GM19023 (cell line): ENCODE data around the gene SIGLEC8.
"Not testable (repeated sequence)": the region's sequence is repeated elsewhere in the genome, so short reads cannot be mapped to it uniquely, and the experiment has no call there.

Experiments
- ATAC-seq: cut with Tn5 transposase; IDR thresholded peaks from one replicate; pipeline ENCODE4 v1.9.1; 2021; ENCODE audit warnings: mild to moderate bottlenecking, moderate library complexity; ENCODE audit not compliant: unreplicated experiment

SIGLEC8 gene

DNA sequence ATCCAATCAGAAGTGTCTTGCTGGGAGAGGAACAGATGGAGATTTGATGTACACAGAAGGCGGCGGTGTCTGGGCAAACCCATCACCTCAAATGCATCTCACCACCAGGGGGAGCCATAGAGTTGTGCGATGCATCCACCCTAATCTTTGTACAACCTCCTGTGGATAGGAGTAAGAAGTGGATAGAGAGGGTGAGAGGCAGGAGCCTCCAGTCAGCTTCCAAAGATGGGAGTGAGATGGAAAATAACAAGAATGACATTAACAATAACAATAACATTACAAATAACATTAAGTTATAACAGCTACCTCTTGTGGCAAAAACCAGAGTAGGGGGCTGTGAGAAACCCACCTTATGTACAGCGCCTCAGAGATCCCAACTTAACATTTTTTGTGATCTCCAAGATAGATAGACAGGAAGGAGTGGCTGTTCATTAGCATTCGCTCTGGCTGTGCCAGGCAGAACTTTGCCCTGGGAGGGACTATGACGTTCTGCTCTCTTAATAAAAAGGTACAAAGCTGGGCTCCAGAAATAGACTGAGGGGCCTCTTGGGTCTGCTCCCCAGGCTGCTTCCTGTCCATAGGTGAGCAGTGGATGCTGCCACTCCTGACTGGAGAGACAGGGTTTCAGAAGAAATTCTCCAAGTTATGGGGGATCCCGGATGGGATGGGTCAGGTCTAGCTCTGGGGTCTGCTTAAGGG lies 14.9 kb upstream of the SIGLEC8 start:
- ATAC-seq, result no peak

DNA sequence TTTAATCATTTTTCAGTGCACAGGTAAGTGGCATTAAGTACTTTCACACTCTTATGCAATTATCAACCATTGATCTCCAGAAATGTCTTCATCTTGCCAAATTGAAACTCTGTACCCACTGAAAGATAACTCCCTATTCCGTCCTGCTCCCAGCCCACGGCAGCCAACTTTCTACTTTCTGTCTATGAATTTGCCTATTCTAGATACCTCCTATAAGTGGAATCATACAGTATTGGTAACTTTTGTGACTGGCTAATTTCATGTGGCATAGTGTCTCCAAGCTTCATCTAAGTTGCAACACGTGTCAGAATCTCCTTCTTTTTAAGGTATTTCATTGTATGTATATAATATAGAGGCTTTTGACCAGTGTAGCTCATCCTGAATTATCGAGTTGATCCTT lies 14.4 kb upstream of the SIGLEC8 start:
- no peak for ATAC-seq

DNA sequence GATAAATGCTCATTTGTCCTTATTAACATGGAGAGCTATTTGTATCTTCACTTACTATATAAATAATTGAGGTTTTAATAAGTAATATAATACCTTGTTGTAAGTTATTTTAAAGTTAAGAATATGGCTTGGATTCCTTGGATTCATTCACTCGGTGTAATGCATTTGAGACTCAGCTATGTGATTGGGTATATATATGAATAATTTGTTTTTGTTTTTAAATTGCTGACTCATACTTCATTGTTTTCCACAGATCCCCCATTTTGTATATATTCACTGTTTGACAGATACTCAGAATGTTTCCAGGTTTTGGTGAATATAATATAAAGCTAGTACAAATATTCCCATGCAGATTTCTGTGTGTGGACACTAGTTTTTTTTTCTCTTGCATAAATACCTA lies 13.3 kb upstream of the SIGLEC8 start:
- no peak for ATAC-seq

DNA sequence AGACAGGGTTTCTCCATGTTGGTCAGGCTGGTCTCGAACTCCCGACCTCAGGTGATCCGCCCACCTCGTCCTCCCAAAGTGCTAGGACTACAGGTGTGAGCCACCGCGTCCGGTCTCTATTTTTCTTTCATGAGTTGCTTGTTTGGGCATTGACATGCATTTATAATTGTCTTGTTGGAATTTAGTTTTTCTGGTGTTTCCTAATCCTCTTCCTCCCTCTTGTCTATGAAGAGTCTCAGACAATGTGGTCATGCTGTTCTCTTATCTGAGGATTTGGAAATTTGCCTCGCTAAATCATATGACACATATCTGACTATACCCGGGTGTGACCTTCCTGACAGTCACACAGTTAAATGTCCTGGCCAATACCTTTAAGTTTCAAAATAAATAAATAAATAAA lies 12.7 kb upstream of the SIGLEC8 start:
- ATAC-seq, result no peak

DNA sequence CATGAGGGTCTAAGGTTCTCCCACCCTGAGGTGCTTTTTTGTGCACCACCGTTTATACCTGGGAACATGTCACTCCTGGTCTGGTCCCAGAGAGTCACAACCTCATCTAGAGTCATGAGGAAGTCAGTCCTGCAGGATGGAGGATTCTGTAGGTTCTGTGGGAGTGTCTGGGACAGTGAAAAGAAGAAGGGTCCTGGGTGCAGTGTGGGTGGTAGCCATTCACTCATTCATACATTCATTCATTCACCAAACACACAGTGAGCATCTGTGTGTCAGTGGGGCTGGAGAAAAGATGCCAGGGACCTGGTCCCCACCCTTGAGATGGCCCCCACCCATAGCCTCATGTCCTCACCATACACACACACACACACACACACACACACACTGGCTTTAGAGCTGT lies 11.4 kb upstream of the SIGLEC8 start:
- ATAC-seq, result no peak

DNA sequence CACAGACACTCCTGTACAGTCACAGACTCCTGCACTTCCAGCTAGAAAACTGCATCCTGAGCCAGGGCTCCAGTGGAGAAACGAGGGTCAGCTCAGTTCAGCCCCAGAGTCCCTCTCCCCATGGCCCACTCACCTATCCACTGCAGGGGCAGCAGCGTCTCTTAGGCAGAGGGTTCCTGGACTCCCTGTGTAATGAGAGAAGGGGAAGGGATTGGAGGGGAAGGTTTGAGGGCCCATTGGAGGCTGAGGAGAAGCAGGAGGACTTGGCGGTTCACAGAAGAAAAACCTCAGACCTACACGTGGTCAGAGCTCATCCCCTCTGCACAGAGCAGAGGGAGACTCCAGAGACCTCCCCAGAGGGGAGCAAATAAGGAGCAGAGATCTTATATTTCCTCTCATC lies 10.9 kb upstream of the SIGLEC8 start:
- no peak for ATAC-seq

DNA sequence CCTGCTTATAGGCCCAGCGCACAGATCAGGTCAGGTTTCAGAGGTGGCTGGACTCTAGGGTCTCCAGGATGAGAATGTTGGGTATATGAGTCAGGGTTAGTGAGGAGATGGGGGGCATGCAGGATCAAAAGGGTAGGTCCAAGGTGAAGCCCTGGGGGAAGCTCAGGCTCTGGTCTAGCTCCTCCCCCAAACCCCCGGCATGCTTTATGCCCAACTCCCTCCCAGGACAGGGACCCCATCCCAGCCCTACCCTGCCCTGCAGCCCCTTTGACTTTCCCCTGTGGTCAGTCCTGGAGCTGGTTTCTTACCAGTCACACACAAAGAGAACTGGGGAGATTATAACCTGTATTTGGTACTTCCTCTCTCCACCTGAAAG lies 10.3 kb upstream of the SIGLEC8 start:
- no peak for ATAC-seq

DNA sequence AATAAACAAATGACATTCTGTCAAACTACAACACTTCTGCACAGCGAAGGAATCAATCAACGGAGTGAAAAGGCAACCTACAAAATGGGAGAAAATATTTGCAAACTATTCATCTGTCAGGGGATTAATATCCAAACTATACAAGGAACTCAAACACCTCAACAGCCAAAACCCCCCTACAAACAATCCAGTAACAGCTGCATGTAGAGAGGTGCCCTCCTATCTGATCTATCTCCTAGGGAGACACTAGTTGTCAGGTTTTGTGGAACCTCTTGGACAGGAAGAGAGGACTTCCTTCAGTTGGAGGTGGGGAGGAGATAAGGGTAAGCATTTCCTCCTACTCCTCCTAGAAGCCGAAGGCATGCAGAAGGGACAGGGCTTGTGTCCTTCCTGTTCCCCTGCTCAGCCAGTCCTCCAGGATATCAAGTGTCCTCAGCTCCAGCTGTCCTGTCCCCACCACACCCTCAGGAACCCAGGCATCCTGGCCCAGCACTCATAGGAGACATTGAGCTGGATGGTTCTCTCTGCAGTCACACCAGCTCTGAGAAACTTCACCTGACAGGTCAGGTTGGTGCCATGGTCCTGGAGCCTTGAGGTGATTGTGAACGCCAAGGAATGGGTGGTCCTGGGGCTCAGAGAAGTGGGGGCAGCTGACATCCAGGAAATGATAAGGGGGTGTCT lies 9.8 kb upstream of the SIGLEC8 start:
- no peak for ATAC-seq

DNA sequence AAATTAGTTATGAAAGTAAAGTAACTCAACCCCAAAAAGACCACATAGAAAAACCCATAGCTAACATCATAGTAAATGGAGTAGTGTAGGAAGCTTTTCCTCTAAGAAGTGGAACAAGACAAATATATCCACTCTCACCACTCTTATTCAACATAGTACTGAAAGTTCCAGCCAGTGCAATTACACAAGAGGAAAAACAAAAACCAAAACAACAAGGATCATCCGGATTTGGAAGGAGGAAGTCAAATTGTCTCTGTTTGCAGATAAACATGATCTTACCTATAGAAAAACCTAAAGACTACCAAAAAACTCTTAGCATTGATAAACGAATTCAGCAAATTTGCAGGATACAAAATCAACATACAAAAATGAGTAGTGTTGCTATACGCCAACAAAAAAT lies 8.5 kb upstream of the SIGLEC8 start:
- ATAC-seq, result no peak

DNA sequence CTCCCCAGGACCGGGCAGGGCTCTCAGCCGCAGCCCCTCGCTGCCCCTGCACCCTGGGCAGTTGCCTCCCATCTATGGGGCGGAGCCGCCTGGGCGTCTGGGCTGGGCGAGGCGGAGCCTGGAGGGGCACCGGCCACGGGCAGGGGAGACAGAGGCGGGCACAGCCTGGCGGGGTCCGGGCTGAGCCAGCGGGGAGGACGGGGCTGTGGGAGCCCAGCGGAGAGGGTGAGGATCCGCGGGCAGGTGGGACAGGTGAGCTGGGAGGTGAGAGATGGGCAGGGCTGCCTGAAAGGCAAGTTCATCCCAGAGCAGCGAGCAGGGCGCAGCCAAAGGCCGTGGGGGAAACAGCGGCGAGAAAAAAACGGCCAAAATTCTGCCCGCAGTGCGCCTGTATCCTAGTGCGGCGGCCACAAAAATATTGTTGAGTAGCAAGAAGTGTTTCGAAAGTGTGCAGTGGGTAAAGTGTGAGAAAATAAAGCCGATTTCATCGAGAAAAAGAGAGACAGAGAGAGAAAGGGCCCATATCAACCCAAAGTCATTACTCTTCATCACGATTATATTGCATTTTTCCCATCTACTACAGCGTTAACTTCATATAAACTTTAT lies 5.8 kb upstream of the SIGLEC8 start:
- ATAC-seq, result not testable (repeated sequence)

DNA sequence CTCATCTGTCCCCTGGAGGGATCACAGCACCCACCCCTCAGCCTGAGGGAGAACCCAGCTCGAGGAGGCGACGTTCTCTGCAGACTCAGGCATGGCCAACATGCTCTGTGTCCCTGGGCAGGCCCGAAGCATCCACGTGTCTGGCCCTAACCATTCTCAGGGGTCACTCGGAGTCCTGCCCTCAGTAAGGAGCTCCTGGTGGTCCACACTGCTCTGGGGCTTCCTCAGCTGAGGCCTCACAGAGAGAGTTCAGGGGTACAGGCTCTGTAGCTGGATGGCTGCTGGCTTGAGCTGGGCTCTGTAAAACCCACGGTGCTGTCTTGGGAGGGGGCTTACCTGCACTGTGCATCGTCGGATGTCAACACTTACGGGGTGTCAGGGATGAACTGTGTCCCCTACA lies 4.4 kb upstream of the SIGLEC8 start:
- ATAC-seq, result no peak

DNA sequence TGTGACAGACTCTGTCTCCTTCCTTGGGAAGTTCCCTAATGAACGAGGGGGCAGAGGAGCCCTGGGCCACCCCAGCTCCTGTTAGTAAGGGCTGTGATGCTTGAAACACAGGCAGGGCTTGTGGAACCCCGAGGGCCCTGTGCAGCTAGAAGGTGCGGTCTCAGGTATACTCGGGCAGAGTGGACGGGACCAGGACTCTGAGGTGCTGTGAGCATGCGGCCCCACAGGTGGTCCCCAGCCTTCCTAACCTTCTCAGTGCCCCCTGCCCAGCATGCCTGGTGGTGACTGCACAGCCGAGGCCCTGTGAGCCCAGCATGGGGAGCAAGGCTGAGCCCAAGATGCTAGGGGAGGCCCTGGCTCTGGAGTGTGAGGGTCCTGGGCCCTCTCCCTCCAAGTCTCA lies 4.0 kb upstream of the SIGLEC8 start:
- no peak for ATAC-seq

DNA sequence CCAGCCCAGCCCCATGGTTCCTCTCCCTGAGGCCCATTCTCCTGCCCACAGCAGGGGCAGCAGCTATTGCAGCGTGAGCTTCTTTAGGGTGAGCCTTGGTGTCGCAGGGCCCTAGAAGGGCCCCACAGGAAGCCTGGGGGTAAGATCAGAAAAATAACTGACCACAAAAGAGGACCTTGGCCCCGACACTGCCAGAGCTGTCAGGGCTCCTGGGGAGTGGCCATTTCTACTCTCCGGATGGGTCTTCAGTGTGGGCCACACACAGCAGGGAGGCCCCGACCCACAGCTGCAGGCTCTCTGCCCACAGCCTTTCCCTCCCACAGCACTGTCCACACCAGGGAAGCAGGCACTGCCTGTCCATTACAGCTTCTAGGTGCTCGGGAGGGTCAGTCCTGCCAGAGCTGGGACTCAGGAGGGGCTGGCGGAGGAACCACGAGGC lies 3.5 kb upstream of the SIGLEC8 start:
- ATAC-seq, result no peak

DNA sequence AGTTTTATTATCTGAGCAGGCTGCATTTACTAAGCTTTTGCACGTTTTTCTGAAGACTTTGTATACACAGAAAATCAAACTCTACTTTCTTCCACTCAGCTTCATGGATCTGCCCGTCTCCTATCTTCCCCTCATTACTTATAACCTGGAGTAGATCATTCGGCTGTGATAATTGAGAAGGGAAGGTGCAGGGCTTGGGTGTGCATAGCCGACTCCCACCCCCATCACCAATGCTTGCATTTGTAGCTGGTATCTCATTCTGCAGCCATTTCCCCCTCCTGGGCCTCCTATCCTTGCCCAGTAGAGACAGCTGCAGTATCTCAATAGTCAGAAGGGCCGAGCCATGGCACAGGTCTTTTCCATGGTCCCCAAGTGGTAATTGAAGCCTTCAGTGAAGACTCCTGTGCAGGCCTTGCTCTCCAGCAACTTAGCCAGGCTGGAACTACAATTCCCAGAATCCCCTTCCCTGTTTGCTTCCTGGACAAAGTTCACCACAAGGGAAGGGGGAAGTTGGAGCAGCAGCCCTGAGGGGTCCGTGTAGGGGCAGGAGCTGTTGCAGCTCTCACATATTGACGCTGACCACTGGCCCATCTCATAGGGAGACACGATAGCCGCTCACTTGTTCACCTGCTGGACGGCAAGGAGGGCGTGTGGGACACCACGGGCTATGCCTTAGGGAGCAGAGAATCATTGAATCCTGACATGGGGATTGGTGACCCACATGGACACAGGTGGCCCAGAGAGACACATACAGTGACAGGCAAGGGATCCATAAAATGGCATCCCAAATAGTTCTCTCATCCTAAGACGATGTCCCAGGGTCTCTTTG lies 2.1 kb upstream of the SIGLEC8 start:
- no peak for ATAC-seq

DNA sequence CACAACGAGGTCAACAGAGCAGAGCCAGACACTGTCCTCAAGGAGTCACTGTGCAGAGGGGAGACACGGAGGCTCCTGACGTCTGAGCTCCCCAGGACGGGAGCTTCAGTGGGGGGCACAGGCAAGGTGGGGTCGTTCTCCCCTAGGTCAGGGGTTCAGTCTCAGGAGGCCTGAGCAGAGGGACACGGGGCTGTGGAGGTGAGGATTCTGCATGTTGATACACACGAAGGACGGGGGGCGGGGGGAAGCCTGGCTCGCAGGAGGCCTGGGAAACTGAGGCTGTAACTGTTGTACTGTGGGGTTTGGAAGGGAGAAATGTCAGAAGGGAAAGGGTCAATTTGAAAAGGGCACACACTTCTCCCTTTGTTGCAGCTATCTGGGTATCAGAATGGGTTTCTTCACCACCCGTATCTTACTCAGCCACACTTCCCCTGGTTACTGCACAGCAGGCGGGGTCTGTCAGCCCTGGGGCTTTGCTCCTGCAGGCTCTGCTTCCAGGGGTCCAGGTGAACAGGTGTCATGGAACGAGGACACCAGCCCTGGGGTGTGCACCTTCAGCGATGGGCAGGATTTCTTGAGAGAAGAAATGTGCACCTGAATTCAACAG lies 748 bp upstream of the SIGLEC8 start:
- no peak for ATAC-seq

DNA sequence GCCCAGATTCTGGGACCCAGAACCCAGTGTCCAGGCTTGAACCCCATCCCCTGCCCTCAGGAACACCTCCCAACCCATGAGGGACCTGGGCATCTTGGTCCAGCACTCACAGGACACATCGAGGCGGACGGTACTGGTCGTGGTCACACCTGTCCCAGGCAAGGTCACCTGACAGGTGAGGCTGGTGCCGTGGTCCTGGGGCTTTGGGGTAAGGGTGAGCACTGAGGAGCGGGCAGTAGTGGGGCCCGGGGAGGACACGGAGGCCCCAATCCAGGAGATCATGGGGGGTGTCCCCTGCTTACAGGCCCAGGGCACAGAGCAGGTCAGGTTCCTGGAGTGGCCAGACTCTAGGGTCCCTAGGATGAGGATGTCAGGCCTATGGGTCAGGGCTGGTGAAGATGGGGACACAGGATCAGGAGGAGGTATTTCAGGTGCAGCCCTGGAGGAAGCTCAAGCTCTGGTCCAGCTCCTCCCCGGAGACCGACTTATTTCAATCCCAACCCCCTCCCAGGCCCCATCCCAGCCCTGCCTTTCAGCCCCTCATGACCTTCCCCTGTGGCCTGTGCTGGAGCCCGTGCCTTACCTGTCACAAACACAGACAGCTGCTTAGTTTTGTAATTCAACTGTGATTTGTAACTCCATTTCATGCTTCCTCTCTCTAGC lies 772 bp downstream of the SIGLEC8 start:
- ATAC-seq, result no peak

DNA sequence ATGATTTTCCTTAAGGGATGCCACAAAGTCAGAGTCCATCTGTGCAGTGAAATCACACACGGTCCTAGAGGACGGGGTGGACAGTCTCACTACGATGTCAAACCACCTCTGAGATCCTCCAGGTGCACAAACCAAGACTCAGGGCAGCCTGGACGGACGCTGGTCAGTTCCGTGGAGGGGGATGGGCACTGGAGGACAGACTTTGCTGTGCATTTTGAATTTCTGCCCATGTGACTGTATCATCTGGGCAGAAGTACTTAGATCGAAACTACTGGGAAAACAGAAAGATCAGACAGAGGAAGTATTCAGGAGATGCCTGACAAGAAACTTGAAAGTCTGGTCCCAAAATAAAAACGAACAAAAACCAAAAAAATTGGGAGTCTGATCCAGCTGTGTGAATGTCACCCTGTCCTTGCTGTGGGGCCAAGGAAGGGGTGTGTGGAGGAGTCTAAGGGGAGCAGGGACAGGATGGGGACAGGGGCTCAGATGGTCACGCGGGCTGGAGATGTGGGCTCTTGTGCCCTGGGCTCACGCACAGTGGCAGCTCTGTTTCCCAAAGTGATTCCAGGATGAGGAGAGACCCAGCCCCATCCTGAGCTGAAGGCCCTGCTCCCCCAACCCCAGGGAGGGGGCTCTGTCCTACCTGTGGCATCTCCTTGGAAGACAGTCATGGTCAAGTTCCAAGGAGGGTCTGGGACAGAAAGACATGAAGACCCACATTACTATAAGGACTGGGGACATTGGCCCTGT lies 1.5 kb downstream of the SIGLEC8 start:
- ATAC-seq, result no peak

DNA sequence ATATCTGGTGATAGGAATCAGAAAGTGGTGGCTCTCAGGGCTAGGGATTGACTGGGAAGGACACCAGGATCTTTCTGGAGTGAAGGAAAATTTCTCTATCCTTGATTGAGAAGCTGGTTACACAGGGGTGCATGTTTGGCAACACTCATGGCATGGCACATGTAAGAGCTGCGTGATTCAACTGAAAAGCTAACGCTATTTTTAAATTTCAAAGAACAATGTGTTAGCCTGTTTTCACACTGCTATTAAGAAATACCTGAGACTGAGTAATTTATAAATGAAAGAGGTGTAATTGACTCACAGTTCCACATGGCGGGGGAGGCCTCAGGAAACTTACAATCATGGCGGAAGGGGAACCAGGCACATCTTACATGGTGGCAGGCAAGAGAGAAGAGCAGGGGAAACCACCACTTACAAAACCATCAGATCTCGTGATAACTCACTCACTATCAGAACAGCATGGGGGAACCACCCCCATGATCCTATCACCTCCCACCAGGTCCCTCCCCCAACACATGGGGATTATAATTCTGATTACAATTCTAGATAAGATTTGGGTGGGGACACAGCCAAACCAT lies 7.4 kb downstream of the SIGLEC8 start:
- no peak for ATAC-seq

DNA sequence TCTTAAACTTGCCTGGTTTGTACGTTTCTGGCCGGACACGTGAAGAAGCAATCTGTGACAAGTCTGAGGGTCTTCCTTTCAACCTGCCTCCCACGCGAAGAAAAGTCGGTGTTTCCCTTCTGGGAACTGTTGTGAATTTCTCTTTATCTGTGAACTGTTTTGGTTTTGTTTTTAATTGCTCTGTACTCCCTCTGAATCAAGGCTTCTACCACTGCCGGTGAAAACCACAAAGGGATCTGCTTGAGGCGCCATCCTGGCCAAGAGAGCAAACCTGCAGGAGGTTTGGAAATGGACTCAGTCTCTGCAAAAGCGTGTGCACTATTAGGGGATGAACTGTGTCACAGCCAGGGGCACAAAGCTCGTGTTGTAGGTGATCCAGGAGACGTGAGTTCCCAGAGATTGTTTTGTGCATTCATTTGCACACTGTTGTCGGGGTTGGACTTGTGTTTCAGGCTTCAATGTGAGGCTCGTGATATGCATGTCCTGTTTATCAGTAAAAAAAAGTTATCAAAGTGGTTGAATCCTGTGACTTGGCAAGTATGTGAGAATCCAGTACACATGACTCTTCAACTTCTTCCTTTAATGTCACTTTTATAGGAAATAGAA lies 9.7 kb downstream of the SIGLEC8 start:
- no peak for ATAC-seq
